H9 (cell line): ENCODE measurements around the gene TIAM1. TPM values are rescaled to one million over a fixed set of nuclear protein-coding genes. Genes with fewer than 3 reads are reported as not detected.

Experiments used
- DNase-seq: peaks from one replicate; pipeline ENCODE4 v3.0.0-alpha.2; 2017
- H2AFZ ChIP-seq: one replicate; pipeline ENCODE4 v1.6.1; 2013; ENCODE audit warnings: mild to moderate bottlenecking, low read length, control low read depth, moderate library complexity
- H2AK5ac ChIP-seq: 2 replicates; pipeline ENCODE4 v1.6.1; 2013; ENCODE audit warnings: low read length, control low read depth, mixed read lengths; ENCODE audit not compliant: insufficient read length
- H2BK120ac ChIP-seq: one replicate; pipeline ENCODE4 v1.6.1; 2013; ENCODE audit warnings: low read depth, mild to moderate bottlenecking, low read length, control low read depth, inconsistent platforms; ENCODE audit not compliant: poor library complexity, severe bottlenecking
- H2BK12ac ChIP-seq: 2 replicates; pipeline ENCODE4 v1.6.1; 2013; ENCODE audit warnings: low read length, control low read depth, mixed read lengths, low read depth; ENCODE audit not compliant: insufficient read length
- H2BK15ac ChIP-seq: 2 replicates; pipeline ENCODE4 v1.6.1; 2013; ENCODE audit warnings: low read depth, low read length, control low read depth
- H2BK20ac ChIP-seq: one replicate; pipeline ENCODE4 v1.6.1; 2013; ENCODE audit warnings: low read depth, mild to moderate bottlenecking, low read length, control low read depth, inconsistent platforms; ENCODE audit not compliant: poor library complexity, severe bottlenecking
- H2BK5ac ChIP-seq: 2 replicates; pipeline ENCODE4 v1.6.1; 2013; ENCODE audit warnings: low read length, control low read depth, mixed read lengths; ENCODE audit not compliant: insufficient read length
- H3K14ac ChIP-seq: 2 replicates; pipeline ENCODE4 v1.6.1; 2013; ENCODE audit warnings: low read length, control low read depth; ENCODE audit not compliant: insufficient read depth
- H3K18ac ChIP-seq: 2 replicates; pipeline ENCODE4 v1.6.1; 2013; ENCODE audit warnings: low read depth, mild to moderate bottlenecking, mixed read lengths, low read length, control low read depth; ENCODE audit not compliant: insufficient read length
- H3K23ac ChIP-seq: 2 replicates; pipeline ENCODE4 v1.6.1; 2013; ENCODE audit warnings: low read length, control low read depth, mixed read lengths, low read depth; ENCODE audit not compliant: insufficient read length
- H3K23me2 ChIP-seq: 2 replicates; pipeline ENCODE4 v1.6.1; 2013; ENCODE audit warnings: low read depth, mild to moderate bottlenecking, mixed read lengths, low read length, control low read depth; ENCODE audit not compliant: insufficient read length, poor library complexity, severe bottlenecking
- H3K27ac ChIP-seq: 2 replicates; pipeline ENCODE4 v1.5.1; 2013; ENCODE audit warnings: low read length, control low read depth, mixed read lengths, low read depth; ENCODE audit not compliant: insufficient read length
- H3K27me3 ChIP-seq: 2 replicates; pipeline ENCODE4 v1.6.1; 2013; ENCODE audit warnings: low read length, control low read depth, inconsistent platforms; ENCODE audit not compliant: insufficient read depth
- H3K4ac ChIP-seq: 2 replicates; pipeline ENCODE4 v1.6.1; 2013; ENCODE audit warnings: low read depth, mild to moderate bottlenecking, control low read depth, inconsistent platforms, low read length, moderate library complexity
- H3K4me1 ChIP-seq: 2 replicates; pipeline ENCODE4 v1.6.1; 2013; ENCODE audit warnings: low read length, control low read depth, inconsistent platforms; ENCODE audit not compliant: insufficient read depth
- H3K4me2 ChIP-seq: 2 replicates; pipeline ENCODE4 v1.6.1; 2013; ENCODE audit warnings: low read length, control low read depth, mixed read lengths; ENCODE audit not compliant: insufficient read length, insufficient read depth
- H3K56ac ChIP-seq: 2 replicates; pipeline ENCODE4 v1.6.1; 2013; ENCODE audit warnings: low read depth, mild to moderate bottlenecking, mixed read lengths, low read length, control low read depth; ENCODE audit not compliant: insufficient read length
- H3K79me1 ChIP-seq: 2 replicates; pipeline ENCODE4 v1.6.1; 2013; ENCODE audit warnings: low read depth, mild to moderate bottlenecking, moderate library complexity, low read length, control low read depth, inconsistent platforms; ENCODE audit not compliant: insufficient read depth, poor library complexity, severe bottlenecking
- H3K79me2 ChIP-seq: 2 replicates; pipeline ENCODE4 v1.6.1; 2013; ENCODE audit warnings: low read length, control low read depth, inconsistent platforms; ENCODE audit not compliant: insufficient read depth
- H3K9ac ChIP-seq: 2 replicates; pipeline ENCODE4 v1.6.1; 2013; ENCODE audit warnings: low read length, control low read depth, mixed read lengths; ENCODE audit not compliant: insufficient read length; ENCODE audit errors: extremely low read depth
- H3K9me3 ChIP-seq: one replicate; pipeline ENCODE4 v1.6.1; 2013; ENCODE audit warnings: low read depth, low read length, inconsistent platforms; ENCODE audit not compliant: control insufficient read depth
- H3T11ph ChIP-seq: one replicate; pipeline ENCODE4 v1.6.1; 2013; ENCODE audit warnings: mild to moderate bottlenecking, low read length, control low read depth, inconsistent platforms
- H4K20me1 ChIP-seq: one replicate; pipeline ENCODE4 v1.6.1; 2013; ENCODE audit not compliant: control insufficient read depth, insufficient read length, insufficient read depth
- H4K5ac ChIP-seq: 2 replicates; pipeline ENCODE4 v1.6.1; 2013; ENCODE audit warnings: low read depth, mild to moderate bottlenecking, mixed read lengths, low read length, control low read depth; ENCODE audit not compliant: insufficient read length
- H4K8ac ChIP-seq: replicated peaks from 2 replicates; pipeline ENCODE4 v1.6.1; 2013; ENCODE audit warnings: low read length, control low read depth, mixed read lengths, low read depth; ENCODE audit not compliant: insufficient read length
- H4K91ac ChIP-seq: 2 replicates; pipeline ENCODE4 v1.6.1; 2013; ENCODE audit warnings: low read depth, mild to moderate bottlenecking, moderate library complexity, mixed read lengths, low read length, control low read depth; ENCODE audit not compliant: insufficient read length
- H3K27ac Mint-ChIP-seq, 3 experiments: 2 replicates in 2 of 3; 3 replicates in 1 of 3; pipeline ENCODE4 v1.8.0; 2020 to 2021; ENCODE audit warnings: mixed read lengths in 3 of 3, mild to moderate bottlenecking in 1 of 3, moderate library complexity in 1 of 3
- H3K27me3 Mint-ChIP-seq: 2 replicates; pipeline ENCODE4 v1.8.0; 2021; ENCODE audit warnings: low read depth, mild to moderate bottlenecking, moderate library complexity, mixed read lengths
- H3K36me3 Mint-ChIP-seq, 3 experiments: 2 replicates in 2 of 3; 3 replicates in 1 of 3; pipeline ENCODE4 v1.8.0; 2020 to 2021; ENCODE audit warnings: low read depth in 3 of 3, mixed read lengths in 3 of 3; ENCODE audit not compliant: insufficient read depth in 1 of 3
- H3K4me1 Mint-ChIP-seq, 2 experiments: 2 replicates each; pipeline ENCODE4 v1.8.0; 2020; ENCODE audit warnings: mixed read lengths in 2 of 2
- H3K4me3 Mint-ChIP-seq, 2 experiments: 2 replicates in 1 of 2; 3 replicates in 1 of 2; pipeline ENCODE4 v1.8.0; 2020 to 2021; ENCODE audit warnings: mild to moderate bottlenecking in 2 of 2, mixed read lengths in 2 of 2, moderate library complexity in 1 of 2
- H3K9me3 Mint-ChIP-seq, 2 experiments: 2 replicates in 1 of 2; 3 replicates in 1 of 2; pipeline ENCODE4 v1.8.0; 2020; ENCODE audit warnings: mild to moderate bottlenecking in 2 of 2, mixed read lengths in 2 of 2, moderate library complexity in 1 of 2
- CTCF ChIP-seq: fragments of 200-600 bp; sonication (generic); conservative IDR thresholded peaks from 3 replicates; pipeline ENCODE4 v1.8.0; 2021; ENCODE audit warnings: antibody characterized with exemption, mild to moderate bottlenecking
- WGBS: extraction: QIAGEN DNeasy Blood & Tissue Kit; methylation state at CpG from one replicate; pipeline ENCODE4 v1.1.7; 2013; ENCODE audit warnings: missing lambda C conversion rate, low lambda C conversion rate, mixed read lengths; ENCODE audit not compliant: insufficient read length; ENCODE audit errors: extremely low coverage; 5-methylcytosine and 5-hydroxymethylcytosine counted together
- total RNA-seq: library from RNA; stranded (reverse); gene quantifications from 2 replicates; pipeline ENCODE4 v1.2.1, GENCODE V29; 2021

TIAM1 gene
- total RNA-seq, 1 experiment from 2014 or later = 23.1 TPM

GRCh38 chr21:31317688-31318087, 26.4 kb downstream of the TIAM1 start:
- WGBS = no CpG with 5 or more reads among the region's 1 CpG
- no peaks in the 10 kb centered on the region for H3K27me3 Mint-ChIP-seq
- Histone ChIP-seq H3K14ac (no peak overlapping the region), H3K4me1 (peaks cover 2% of the 10 kb centered on the region; the same call in 1 of the 2 replicates), H4K5ac (no peak overlapping the region), H4K91ac (no peak overlapping the region), H3K23me2 (no peaks in the 10 kb centered on the region), H2AK5ac (no peak overlapping the region), H4K20me1 (no peaks in the 10 kb centered on the region), H3K79me2 (no peaks in the 10 kb centered on the region; the same call in 1 of the 2 replicates), H3K79me1 (no peaks in the 10 kb centered on the region), H3T11ph (no peak overlapping the region), H3K56ac (no peak overlapping the region), H3K27ac (no peak overlapping the region), H3K4ac (no peak overlapping the region), H2BK120ac (no peak overlapping the region), H3K23ac (no peak overlapping the region), H2BK12ac (no peak overlapping the region), H2AFZ (no peak overlapping the region), H3K27me3 (no peaks in the 10 kb centered on the region), H3K18ac (no peak overlapping the region), H2BK5ac (no peak overlapping the region), H4K8ac (no peak overlapping the region), H2BK15ac (no peak overlapping the region), H3K9ac (no peak overlapping the region), H3K9me3 (no peaks in the 10 kb centered on the region), H2BK20ac (no peak overlapping the region), H3K4me2 (no peak overlapping the region)
- H3K4me1 Mint-ChIP-seq = peaks cover 0 to 5% of the 10 kb centered on the region in 2 experiments; a peak in 2 of 4 replicates
- no peak for DNase-seq
- H3K36me3 Mint-ChIP-seq = no peaks in the 10 kb centered on the region; a peak in 1 of 7 replicates
- no peak for TF ChIP-seq CTCF
- no peaks in the 10 kb centered on the region for H3K9me3 Mint-ChIP-seq
- no peak overlapping the region for H3K4me3 Mint-ChIP-seq
- no peak overlapping the region for H3K27ac Mint-ChIP-seq
